HG02588 (cell line): ENCODE data around the gene PF4V1.

Experiments used
- ATAC-seq: cut with Tn5 transposase; IDR thresholded peaks from one replicate; pipeline ENCODE4 v1.9.1; 2021; ENCODE audit warnings: mild to moderate bottlenecking, moderate library complexity; ENCODE audit not compliant: unreplicated experiment

Gene PF4V1

GRCh38 chr4:73902038-73902637, 49.0 kb downstream of the PF4V1 start:
- no peak for ATAC-seq

- no peak for ATAC-seq
These were observed 49.9 kb downstream of the PF4V1 start for GRCh38 chr4:73902817-73903547.
